GM15510 (cell line): ENCODE measurements around the gene SLX4IP.

Experiments
- POLR2A ChIP-seq: IDR thresholded peaks from 3 replicates; pipeline ENCODE4 v1.6.1; 2011; ENCODE audit warnings: borderline replicate concordance; ENCODE audit not compliant: insufficient read length; ENCODE audit errors: extremely low read depth

The SLX4IP gene

DNA sequence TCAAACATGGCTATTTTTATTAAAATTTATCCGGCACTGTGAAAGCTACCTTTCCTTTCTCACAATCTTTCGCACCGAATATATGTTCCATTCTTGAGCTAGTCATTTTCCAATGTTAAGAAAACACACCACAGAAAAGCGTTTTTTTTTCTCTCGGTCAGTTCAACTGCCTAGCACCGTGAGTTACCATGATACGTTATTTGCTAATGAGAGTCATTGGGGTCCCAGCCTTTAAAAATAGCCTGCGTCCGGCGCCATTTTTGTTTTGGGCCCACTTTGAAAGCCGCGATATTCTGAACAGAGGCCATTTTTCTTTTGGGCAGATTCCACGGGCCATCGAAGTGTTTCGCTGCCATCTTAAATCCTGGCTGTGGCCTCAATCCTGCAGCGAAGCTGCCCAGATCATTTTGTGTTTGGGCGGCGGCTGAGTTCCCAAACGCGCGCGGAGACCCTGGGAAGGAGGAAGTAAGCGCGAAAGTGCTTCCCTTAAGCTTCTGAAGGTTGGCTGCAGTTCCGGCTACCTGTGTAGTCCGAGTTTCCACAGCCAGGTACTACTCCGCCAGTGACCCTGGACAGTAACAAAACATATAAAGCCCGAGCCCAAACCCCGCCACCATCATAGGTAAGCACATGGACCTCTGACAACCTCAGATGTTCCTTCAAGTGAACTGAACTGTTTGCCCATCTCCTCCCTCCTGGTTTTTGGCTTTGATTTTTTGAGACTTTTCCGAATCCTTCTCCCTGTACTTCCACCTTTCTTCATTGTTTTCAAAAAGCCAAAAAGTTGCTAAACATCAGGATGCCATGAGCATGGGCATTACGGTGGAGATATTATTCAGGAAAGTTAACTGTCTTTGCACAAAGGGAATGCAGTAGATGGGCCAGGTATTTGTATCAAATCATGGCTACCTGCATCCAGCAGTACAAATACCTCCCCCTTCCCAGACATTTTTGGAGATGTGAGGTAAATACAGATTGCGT lies at the start of gene SLX4IP:
Gene SLX4IP, plus strand, starts transcription at position 474 of the 981 bp plus-strand sequence. CDS start 22,900 bp downstream, outside the sequence.
- TF ChIP-seq POLR2A: peak; percentile 70

DNA sequence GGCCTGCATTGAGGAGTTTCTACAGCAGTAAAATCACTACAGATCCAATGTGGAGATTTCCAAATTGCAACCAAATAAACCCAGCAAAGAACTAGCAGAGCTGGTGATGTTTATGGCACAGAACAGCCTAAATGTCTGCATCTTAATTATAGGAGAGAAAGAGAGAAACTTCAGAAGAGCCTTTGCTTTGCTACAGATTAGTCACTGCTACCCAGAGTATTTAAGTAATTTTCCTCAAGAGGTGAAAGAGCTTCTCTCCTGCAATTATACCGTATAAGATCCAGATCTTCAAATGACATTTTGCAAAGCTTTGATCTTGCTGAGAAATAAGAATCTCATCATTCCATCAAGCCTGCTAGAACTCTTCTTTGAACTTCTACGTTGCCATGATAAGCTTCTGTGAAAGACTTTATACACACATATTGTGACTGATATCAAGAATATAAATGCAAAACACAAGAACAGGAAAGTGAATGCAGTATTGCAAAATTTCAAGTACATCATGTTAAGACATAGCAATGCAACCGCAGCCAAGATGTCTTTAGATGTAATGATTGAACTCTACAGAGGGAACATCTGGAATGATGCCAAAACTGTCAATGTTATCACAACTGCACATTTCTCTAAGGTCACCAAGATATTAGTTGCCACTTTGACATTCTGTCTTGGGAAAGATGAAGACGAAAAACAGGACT lies 49.1 kb upstream of the SLX4IP start:
- TF ChIP-seq POLR2A: no peak

DNA sequence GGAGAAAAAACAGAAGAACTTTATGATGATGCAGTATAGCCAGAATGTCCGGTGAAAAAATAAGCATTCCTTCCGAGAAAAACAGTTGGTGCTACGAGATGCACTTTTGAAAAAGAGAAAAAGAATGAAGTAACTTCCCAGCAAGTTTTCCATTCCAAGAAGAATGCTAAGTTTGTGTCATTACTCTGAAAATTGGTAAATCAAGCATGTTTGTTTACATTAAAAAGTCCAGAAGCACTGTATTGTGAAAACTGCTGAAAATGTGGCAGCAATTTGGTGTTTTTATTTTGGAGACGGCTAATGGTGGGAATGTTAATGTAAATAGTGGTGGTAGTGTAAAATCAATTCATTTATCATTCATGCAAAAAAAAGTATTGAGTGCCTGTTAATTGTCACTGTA lies 47.4 kb upstream of the SLX4IP start:
- no peak for TF ChIP-seq POLR2A

DNA sequence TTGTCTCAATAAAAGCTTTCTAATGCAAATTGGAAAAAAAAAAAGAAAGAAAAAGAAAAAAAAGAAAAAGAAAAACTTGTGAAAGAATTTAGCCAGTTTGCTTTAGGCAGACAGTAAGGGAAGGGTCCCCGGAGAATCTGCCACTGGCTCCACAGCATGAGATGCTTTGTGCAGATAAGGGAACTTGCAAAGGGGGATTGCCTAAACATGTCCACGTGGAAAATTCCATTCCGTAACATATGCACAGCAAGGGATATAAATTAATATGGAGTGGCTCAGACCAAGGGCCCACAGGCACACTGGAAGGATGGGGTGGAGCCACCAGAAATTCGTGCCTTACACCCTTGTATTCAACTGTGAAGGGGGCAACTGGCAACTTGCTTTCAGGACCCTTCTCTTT lies 46.5 kb upstream of the SLX4IP start:
- no peak for TF ChIP-seq POLR2A

DNA sequence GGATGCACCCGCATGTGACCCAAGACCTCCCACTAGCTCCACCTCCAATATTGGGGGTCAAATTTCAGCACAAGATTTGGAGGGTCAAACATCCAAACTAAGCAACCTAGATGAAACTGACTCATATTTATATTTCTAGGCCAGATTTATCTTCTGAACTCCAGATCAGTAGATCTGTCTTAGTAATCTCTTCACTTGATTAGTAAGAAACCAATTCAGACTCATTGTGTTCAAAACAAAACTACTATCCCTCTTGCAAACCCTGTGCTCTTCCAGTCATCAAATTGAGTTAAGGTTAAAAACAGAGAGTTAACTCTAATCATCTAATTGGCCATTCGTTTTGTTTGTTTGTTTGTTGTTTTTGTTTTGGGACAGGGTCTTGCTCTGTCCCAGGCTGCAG lies 44.4 kb upstream of the SLX4IP start:
- no peak for TF ChIP-seq POLR2A

DNA sequence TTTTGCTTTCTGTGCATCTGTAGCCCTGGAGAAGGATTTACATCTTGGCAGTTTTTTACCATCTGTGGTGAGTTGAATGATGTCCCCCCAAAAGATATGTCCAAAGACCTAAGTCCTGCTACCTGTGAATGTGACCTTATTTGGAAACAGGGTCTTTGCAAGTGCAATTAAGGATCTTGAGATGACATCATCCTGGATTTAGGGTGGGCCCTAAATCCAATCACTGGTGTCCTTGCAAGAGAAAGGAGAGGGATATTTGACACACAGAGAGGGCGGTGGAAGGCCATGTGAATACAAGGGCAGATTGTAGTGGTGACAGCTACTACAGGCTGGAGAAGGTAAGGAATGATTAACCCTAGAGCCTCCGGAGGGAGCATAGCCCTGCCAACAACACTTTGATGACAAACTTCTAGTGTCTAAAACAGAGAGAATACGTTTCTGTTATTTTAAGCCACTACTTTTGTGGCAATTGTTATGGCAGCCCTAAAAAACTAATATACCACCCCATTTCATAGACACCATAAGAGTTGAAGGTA lies 36.2 kb upstream of the SLX4IP start:
- TF ChIP-seq POLR2A: no peak

DNA sequence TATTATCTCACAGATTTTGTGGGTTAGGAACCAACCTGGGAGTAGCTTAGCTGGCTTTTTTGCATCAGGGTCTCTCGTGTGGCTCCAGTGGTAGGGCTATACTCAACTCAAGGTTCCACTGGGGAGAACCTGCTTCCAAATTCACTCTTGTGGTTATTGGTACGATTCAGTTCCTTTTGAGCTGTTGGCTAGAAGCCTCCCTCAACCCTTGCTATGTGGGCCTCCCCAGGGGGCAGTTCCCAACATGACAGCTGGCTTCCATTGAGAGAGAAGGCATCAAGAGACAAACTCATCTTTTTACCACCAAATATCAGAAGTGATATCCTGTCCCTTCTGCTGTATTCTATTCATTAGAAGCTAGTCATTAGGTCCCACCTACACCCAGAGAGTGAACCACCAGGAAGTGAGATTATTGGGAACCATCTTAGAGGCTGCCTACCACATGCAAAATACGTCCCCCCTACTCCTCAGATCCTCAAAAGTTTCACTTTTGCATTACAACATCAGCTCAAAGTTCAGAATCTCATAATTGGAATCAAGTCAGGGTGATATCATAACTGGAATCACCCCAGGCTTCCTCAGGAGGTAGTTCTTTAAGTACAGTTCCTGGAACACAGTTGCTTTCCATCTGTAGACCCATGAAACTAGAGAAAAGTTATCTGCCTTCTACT lies 32.0 kb upstream of the SLX4IP start:
- no peak for TF ChIP-seq POLR2A

DNA sequence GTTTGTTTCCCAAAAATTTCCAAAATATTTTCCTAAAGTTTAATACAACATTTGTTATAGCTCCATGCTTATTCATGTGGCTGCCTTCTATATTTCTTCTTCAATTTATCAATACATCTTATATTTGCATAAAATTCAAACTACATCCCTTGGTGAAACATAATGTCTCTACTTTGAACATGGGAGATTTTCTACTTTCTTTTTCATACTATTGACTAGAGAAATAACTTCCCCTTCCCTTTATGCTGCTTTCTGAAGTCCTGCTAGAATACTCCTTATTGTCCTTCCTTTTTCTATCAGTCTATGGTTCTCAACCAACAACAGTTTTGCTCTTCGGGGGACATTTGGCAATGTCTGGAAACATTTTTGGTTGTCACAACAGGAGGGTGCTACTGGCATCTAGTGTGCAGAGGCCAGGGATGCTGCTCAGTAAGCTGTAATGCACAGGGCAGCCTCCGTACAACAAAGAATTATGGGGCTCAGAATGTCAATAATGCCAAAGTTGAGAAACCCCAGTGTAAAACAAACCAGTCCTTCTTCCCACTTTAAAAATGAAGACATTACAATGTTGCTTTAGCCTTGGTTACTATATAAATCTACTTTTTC lies 31.0 kb upstream of the SLX4IP start:
- TF ChIP-seq POLR2A: no peak

DNA sequence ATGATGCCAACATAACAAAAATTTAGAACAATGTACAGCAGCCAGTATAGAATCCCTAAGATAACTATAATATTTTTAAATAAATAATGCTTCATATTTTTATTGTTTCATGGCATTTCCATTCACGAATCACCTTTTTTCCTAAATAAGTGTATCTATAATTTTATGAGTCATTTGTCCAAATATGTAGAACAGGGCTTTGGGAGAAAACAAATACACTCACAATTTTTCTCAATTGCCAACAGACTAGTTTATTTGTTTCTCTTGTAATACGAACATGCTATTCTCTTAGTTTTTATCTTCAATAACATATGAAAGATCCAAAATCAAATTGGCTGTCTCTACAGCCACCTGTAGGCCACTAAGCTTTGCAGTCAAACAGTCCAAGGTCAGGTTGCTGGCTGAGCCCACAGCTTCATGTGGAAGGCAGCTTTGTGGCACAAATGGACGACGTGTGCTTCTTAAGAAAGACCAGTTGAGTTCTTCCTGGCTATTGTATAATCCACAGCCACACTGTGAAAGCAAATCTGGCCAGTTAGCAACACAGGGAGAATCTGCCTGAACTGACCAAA lies 30.1 kb upstream of the SLX4IP start:
- TF ChIP-seq POLR2A: no peak

DNA sequence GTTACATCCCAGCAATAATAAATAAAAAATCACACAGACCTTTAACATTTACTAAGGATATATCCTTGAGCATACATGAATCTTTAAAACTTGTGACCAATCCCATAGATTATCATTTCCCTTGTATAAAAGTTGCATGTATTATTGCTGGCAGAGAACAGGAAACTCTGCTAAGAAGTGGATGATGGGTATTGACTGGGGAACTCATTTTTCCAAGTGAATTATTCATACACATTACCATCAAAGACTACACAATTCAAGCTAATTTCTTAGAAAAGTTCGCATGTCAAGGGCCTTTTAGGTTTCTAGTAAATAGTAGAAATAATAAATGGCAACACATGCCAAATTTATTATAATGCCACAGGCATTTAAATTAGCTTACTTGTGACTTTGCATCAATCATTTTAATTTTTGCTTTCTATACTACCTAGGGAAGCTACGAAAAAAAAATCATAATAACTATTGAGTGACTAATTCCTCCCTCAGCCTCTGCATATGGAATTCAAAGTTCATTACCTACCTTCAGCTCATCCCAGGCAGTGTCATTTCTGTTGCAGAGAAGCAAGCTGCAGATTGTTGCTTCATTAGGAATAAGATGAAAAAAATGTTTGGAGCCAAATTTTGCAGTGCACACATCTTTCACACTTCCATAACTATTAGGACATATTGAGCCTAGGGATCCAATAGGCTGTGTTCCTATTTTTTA lies 26.8 kb upstream of the SLX4IP start:
- no peak for TF ChIP-seq POLR2A

DNA sequence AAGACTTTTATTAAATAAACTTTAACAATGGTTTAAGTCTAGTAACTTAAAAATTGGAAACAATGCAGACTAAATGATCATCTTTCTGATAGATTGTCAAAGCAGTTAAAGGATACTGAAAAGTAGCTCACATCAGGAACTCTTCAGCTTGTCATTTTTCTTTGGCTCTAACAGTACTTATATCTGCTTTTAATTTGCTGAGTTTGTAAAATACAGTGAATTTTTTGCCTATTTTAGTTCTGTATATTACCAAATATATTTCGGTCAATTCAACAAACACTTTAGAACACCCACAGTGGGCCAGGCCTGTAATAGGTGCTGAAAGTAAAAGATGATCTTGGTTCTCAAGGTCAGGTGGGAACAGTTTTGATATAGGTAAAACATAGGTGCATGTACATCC lies 23.4 kb upstream of the SLX4IP start:
- no peak for TF ChIP-seq POLR2A

DNA sequence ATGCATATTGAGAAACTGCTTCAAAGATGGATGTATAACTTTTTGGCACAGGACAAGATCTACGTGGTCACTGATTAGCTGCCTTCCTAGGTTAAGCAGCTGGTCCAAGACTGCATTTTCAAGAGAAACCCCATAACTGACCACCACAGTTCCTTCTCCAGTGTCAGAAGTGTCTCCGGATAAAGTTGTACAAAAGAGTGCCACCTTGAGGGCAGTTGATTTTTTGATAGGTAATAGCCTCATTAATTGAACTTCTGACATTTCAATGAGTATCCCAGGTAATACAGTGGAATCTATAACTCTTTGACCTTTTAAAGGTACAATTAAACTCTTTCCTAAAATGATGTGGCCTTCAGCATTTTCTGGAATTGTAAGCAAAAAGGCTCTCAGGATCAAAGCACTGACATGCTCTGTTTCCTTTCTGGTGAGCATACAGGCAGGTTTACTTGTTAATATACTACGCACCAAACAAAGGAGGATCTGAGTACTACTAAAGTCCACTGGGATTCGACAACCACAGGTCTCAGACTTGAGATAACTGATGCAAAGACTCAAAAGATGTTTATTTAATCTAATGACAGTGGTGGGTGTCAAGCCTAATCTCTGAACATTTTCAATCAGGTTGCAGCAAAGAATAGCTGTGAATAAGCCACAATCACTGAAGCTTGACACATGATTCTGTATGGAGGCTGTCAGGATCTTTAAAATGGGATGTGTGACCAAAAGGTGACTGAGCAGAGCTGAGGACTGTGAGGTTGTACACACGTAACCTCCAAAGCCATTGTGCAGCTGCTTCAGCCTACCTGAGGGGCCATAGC lies 22.3 kb upstream of the SLX4IP start:
- TF ChIP-seq POLR2A: no peak
